Body of pancreas (tissue), 4 donors: ENCODE results near the gene XRCC4. TPM values are rescaled to one million over a fixed set of nuclear protein-coding genes. Genes with fewer than 3 reads are reported as not detected.
"Not testable (repeated sequence)": the region's sequence is repeated elsewhere in the genome, so short reads cannot be mapped to it uniquely, and the experiment has no call there.

Source experiments
- ATAC-seq: fragments of 150-250 bp; one replicate; pipeline ENCODE4 v1.9.1; 2016
- DNase-seq, 4 donors: peaks; one replicate each; pipeline ENCODE4 v3.0.0-alpha.2; 2019
- H3K27ac ChIP-seq, 4 donors: fragments of 200-600 bp; sonication (generic); 1 replicate in 3 of 4; 2 replicates in 1 of 4; pipeline versions ENCODE4 v1.5.1 to v1.6.1; 2016 to 2019; ENCODE audit warnings: mild to moderate bottlenecking in 1 of 4, mixed read lengths in 1 of 4, moderate library complexity in 1 of 4
- H3K27me3 ChIP-seq, 2 donors: fragments of 200-600 bp; sonication (generic); one replicate each; pipeline ENCODE4 v1.6.0; 2016; ENCODE audit warnings: mild to moderate bottlenecking in 1 of 2
- H3K36me3 ChIP-seq, 2 donors: fragments of 200-600 bp; sonication (generic); replicated peaks in 1 of 2; 2 replicates each; pipeline ENCODE4 v1.5.1; 2016; ENCODE audit warnings: low read depth in 2 of 2; ENCODE audit not compliant: insufficient read depth in 1 of 2
- H3K4me1 ChIP-seq: fragments of 200-600 bp; sonication (generic); one replicate; pipeline ENCODE4 v1.6.0; 2016
- H3K4me3 ChIP-seq, 2 donors: fragments of 200-600 bp; sonication (generic); 1 replicate in 1 of 2; 2 replicates in 1 of 2; pipeline ENCODE4 v1.5.1; 2016 to 2019
- H3K9me3 ChIP-seq, 3 donors: fragments of 200-600 bp; sonication (generic); 1 replicate in 2 of 3; 2 replicates in 1 of 3; pipeline ENCODE4 v1.5.1; 2016
- CTCF ChIP-seq, 7 experiments: fragments of 450-650 bp in 4 of 7; fragments of 200-600 bp in 3 of 7; sonication (generic) in 3 of 7; IDR thresholded peaks; one replicate each; pipeline ENCODE4 v1.5.1; 2016 to 2019; ENCODE audit warnings: antibody characterized with exemption in 7 of 7
- POLR2A ChIP-seq, 3 donors: fragments of 450-650 bp; IDR thresholded peaks; one replicate each; pipeline ENCODE4 v1.6.1; 2016; ENCODE audit warnings: antibody characterized with exemption in 3 of 3, mild to moderate bottlenecking in 2 of 3
- WGBS, 2 donors: methylation state at CpG; one replicate each; pipeline ENCODE4 v1.1.5; 2017; 5-methylcytosine and 5-hydroxymethylcytosine counted together
- intact Hi-C: fragments of 100-400 bp; cut with DNase I; formaldehyde crosslinking; loops from one replicate; pipeline ENCODE4 v1.15.1; 2023
- total RNA-seq, 2 donors: library from RNA; depleted of rRNA; stranded (reverse); fragments of >200 nt; gene quantifications; one replicate each; pipeline ENCODE4 v1.1.0, GENCODE V29; 2016

The XRCC4 gene
- total RNA-seq, 2 donors from 2014 or later = 0.99 to 4.4 TPM

GRCh38 chr5:83050723-83051340, 26.5 kb upstream of the XRCC4 start:
- H3K36me3 ChIP-seq = no peaks in the 10 kb centered on the region
- H3K27ac ChIP-seq = no peak overlapping the region
- DNase-seq (no peak), ATAC-seq (no peak)
- no peak overlapping the region for H3K4me3 ChIP-seq
- no peaks in the 10 kb centered on the region for H3K27me3 ChIP-seq
- no peaks in the 10 kb centered on the region for H3K9me3 ChIP-seq
- no peaks in the 10 kb centered on the region for H3K4me1 ChIP-seq
- WGBS, 2 donors = 81 to 82% methylated on average over 4 of the region's 4 CpGs
- intact Hi-C loops = no loop called here
- TF ChIP-seq POLR2A (IDR thresholded peaks at IDR 0.05) = no peak
- no peak for TF ChIP-seq CTCF (IDR thresholded peaks at IDR 0.05)

GRCh38 chr5:83055166-83055565, 22.2 kb upstream of the XRCC4 start:
- no peak overlapping the region for H3K27ac ChIP-seq
- ATAC-seq (no peak), DNase-seq (no peak)
- no peaks in the 10 kb centered on the region for H3K4me1 ChIP-seq
- TF ChIP-seq POLR2A (IDR thresholded peaks at IDR 0.05) = no peak
- TF ChIP-seq CTCF (IDR thresholded peaks at IDR 0.05) = no peak
- no peak overlapping the region for H3K4me3 ChIP-seq
- no peaks in the 10 kb centered on the region for H3K36me3 ChIP-seq
- 87 to 92% methylated on average over 2 of the region's 2 CpGs for WGBS, 2 donors
- no peaks in the 10 kb centered on the region for H3K9me3 ChIP-seq
- intact Hi-C loops = no loop called here
- H3K27me3 ChIP-seq = no peaks in the 10 kb centered on the region

GRCh38 chr5:83058726-83059125, 18.6 kb upstream of the XRCC4 start:
- TF ChIP-seq CTCF (IDR thresholded peaks at IDR 0.05) (no peak), POLR2A (IDR thresholded peaks at IDR 0.05) (no peak)
- DNase-seq = no peak
- no peaks in the 10 kb centered on the region for H3K4me1 ChIP-seq
- H3K9me3 ChIP-seq = no peaks in the 10 kb centered on the region
- no peak overlapping the region for H3K27ac ChIP-seq
- intact Hi-C loops = no loop called here
- no peaks in the 10 kb centered on the region for H3K27me3 ChIP-seq
- peaks cover 0 to 2% of the 10 kb centered on the region in 2 donors for H3K36me3 ChIP-seq
- no peak overlapping the region for H3K4me3 ChIP-seq
- ATAC-seq = no peak

- Histone ChIP-seq H3K27ac (no peak overlapping the region), H3K36me3 (peaks cover 0 to 2% of the 10 kb centered on the region in 2 donors), H3K4me3 (no peak overlapping the region), H3K27me3 (no peaks in the 10 kb centered on the region), H3K4me1 (no peaks in the 10 kb centered on the region), H3K9me3 (no peaks in the 10 kb centered on the region)
- WGBS, 2 donors = 87 to 94% methylated on average over 2 of the region's 2 CpGs
- no peak for TF ChIP-seq POLR2A (IDR thresholded peaks at IDR 0.05)
- TF ChIP-seq CTCF (IDR thresholded peaks at IDR 0.05) = no peak
- DNase-seq = no peak
- intact Hi-C loops = no loop called here
- ATAC-seq = no peak
These were observed 18.0 kb upstream of the XRCC4 start for GRCh38 chr5:83059341-83059740.

GRCh38 chr5:83066548-83067110, 10.7 kb upstream of the XRCC4 start:
- no peak overlapping the region for H3K4me3 ChIP-seq
- intact Hi-C loops = no loop called here
- no peak for DNase-seq
- H3K4me1 ChIP-seq = peaks cover 33% of the 10 kb centered on the region
- H3K36me3 ChIP-seq = no peaks in the 10 kb centered on the region
- H3K9me3 ChIP-seq = no peaks in the 10 kb centered on the region
- 83 to 92% methylated on average over 3 of the region's 3 CpGs for WGBS, 2 donors
- H3K27ac ChIP-seq = no peak overlapping the region
- ATAC-seq = no peak
- TF ChIP-seq CTCF (IDR thresholded peaks at IDR 0.05) = no peak
- TF ChIP-seq POLR2A (IDR thresholded peaks at IDR 0.05) = no peak
- no peaks in the 10 kb centered on the region for H3K27me3 ChIP-seq

- peaks cover 41% of the 10 kb centered on the region for H3K4me1 ChIP-seq
- H3K9me3 ChIP-seq, ATAC-seq, H3K4me3 ChIP-seq, H3K27me3 ChIP-seq, intact Hi-C loops, DNase-seq, H3K36me3 ChIP-seq, H3K27ac ChIP-seq: not testable (repeated sequence)
- WGBS, 2 donors = 92 to 94% methylated on average over 4 of the region's 4 CpGs
These were observed 10.0 kb upstream of the XRCC4 start for GRCh38 chr5:83067377-83067776.
